GM18526 (cell line): ENCODE measurements around the gene RPP21.

Experiments
- POLR2A ChIP-seq: IDR thresholded peaks from 3 replicates; pipeline ENCODE4 v1.6.1; 2011; ENCODE audit not compliant: insufficient read length; ENCODE audit errors: extremely low read depth

RPP21 gene

DNA sequence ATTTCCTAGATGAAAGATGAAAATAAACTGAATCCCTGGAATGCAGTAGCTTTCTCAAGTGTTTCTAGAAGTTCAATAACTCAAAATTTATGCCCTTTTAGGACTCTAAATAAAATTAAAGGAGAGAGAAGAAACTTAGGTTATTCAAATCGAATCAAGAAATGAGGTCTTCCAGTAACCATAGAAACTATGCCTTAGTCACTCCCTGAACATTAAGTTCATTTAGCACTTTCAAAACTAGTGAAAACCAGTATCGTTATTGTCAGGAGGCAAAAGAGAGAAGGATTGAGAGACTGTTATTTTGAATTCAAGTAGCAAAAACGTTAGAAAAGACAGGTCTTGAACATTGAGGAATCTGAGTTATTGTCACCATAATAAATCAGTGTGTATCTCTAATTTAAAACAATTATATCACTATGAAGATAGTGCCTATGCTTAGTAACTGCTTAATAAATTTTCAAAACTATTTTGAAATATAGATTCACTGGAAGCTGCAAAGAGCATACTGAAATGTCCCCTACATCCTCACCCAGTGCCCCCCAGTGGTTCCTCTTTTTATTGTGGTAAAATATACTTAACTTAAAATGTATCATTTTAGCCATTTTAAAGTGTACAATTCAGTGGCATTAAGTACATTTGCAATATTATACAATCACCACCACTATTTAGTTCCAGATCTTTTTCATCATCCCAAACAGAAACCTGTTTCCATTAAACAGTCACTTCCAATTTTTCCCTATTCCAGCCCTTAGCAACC is 4.6 kb downstream of the RPP21 start:
- TF ChIP-seq POLR2A, result no peak

DNA sequence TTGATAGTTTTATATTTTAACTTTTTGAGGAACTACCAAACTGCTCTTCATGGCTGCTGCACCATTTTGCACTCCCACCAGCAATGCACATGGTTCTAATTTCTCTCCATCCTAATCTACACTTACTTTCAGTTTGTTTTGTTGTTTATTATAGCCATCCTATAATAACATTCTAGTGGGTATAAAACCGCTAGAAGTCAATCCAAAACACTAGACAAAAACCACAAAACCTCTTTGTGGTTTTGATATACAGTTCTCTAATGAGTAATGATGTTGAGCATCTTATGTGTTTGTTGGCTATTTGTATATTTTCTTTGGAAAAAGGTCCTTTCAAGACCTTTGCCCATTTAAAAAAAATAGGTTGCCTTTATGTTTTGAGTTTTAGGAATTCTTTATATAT is 5.6 kb downstream of the RPP21 start:
- TF ChIP-seq POLR2A, result no peak

DNA sequence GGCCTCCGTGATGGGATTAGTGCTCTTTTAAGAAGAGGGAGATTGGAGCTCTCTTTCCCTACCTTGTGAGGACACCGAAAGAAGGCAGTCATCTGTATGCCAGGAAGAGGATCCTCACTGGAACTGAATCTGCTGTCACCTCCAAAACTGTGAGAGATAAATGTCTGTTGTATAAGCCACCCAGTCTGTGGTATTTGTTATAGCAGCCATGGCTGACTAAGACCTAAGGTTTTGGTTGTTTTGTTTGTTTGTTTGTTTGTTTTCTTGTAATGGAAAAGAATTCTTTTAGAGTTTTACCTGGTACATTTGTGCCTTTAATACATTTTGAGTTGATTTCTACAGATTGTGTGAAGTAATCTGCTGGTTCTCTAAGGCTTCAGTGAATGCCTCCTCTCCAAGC is 7.6 kb downstream of the RPP21 start:
- TF ChIP-seq POLR2A, result no peak

DNA sequence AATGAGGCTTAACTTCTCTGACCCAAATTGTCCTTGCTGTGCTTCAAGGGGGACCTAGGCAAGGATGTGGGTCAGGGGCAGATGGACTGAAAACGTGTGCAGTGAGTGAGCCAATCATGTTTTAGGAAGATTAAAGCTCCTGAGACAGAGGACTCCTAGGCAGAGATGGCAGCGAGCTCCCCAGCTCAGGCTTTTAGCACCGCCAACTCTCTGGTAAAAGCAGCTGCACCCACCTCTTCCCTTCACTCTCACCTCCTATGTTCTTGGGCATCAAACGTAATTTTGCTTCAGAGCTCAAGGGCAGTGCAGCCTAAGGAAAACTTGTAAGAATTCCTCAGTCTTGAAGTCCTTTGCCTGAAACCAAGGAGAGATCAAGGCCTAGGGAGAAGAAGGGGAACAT is 10.3 kb downstream of the RPP21 start:
- no peak for TF ChIP-seq POLR2A

DNA sequence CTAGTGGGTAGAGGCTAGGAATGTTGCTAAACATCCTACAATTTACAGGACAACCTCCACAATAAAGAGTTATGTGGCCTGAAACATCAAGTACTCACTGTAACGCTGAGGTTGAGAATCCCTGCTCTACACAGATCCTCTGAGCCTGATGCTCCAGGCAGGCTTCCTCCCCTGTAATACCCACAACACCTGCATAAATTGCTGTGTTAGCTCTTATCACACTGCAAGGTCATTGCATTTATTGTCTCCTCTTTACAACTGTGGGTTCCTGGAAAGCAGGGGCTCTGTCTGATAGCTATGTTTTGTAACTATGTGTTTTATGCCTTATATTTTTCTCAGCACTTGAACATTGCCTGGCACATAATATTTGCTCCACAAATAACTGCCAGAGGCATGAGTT is 11.6 kb downstream of the RPP21 start:
- no peak for TF ChIP-seq POLR2A

DNA sequence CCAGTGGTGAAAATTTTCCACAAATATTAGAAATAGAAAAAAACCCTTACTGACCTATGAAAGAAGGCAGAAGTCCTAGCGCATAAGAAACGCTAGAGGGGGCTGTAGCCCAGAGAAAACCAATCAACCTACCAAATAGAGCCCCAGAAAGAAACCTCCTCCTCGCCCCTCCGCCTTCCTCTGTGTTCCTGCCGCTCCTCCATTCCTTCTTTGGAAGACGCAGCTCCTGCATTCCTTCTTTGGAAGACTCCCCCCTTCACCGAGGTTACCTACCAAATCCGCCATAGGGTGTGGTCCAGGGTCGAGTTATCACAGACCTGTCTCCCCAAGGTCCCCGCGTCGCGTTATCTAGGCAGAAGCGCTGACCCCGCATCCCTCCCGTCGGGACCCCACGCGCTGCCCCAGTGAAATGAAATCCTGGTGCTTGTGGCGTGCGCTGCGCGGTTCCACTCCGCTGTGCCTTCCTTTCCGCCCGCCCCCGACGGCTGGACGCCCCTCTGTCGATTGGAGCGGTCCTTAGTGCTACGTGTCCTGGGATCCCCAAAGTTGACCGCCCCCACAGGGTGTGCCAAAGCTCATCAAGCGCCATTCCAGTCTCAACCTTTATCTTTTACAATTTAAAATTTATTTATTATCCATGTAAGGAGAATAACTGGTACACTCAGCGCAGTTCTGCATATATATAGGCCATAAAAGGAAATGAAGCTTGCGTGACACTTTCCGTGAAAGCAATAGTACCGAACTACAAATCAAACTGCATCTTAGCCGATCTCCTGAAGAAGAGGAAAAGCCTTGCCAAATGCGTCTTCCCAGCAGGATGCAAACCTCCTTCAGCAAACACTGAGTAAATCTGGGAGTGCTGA is 13.0 kb downstream of the RPP21 start:
- TF ChIP-seq POLR2A, result no peak

DNA sequence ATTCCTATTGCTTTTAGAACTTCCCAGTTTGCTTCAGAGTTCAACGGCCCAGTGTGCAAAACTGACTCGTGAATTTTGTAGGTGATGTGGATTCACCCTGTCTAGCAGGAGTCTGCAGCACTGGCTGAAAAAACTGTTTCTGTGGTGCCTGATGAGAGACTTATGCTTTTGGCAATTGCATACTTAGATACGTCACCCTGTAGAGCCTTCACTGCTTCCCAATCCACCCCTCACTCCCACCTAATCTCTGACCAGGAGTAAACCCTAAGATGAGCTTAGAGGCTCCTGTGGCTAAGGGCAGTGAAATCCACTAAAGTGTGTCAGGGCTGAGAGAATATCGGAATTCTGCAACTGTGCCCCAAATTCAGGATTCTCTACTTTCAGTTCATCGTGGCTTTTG is 14.3 kb downstream of the RPP21 start:
- TF ChIP-seq POLR2A, result no peak

DNA sequence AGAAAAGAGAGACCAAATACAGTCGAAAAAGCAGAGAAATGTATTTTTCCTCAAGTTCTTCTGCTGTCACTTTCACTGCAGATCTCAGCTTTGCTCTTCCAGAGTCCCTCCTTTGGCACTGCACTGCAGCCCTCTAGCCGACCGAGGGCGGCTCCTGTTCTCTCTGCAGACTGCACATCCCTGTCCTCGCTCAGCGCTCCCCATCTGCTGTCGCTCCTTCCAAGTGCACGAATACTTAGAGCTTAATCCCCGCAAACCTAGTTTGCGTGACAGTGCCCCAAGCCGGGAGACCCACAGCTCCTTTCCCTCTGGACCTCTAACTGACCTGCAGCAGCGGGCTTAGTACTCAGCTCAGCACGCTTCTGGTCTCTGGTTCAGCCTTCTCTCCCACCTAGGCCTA is 15.2 kb downstream of the RPP21 start:
- no peak for TF ChIP-seq POLR2A

DNA sequence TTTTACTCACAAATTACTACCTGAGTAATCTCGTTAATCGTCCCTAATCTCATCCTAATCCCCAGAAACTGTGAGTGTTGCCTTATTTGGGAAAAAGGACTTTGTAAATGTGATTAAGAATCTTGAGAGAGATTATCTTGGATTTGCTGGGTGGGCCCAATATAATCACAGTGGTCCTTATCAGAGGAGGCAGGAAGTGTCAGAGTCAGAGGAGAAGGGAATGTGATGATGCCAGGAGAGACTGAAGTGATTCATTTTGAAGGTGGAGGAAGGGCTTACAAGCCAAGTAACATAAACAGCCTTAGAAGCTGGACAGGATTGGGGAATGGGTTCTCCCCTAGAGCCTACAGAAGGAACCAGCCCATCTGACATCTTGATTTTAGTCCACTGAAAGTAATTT is 16.7 kb downstream of the RPP21 start:
- no peak for TF ChIP-seq POLR2A

DNA sequence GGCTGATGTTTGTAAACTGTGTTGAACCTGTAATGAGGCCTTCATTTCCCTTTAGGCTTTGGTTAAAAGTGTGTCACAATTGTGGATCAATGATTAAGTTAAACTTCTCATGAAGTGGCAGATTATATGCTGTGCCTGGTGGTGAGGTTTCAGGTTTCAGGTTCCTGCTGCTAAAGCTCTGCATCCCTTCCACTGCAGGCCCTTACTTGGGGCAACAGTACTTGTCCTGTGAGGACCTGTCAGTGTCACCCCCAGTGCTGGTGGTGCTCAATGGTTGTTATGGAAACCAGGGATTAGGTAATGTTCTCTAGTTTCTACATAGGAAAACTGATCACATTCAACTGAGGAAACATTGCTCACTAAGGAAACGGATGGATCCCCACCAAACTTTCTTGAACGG is 18.5 kb downstream of the RPP21 start:
- no peak for TF ChIP-seq POLR2A

DNA sequence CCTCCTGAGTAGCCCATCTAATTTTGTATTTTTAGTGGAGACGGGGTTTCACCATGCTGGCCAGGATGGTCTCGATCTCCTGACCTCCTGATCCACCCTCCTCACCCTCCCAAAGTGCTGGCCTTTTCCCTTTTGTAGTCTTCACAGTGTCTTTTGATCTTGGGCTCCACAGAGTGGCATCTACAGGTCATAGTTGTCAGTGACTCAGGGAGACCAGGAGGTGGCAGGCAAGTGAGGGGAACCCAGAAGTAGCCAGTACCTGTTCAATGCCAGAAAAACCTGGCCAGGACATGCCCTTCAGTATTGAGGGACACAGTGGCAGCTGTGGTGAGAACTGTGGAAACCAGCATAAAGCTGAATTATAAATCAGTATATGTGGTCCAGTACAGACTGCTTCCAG is 19.6 kb downstream of the RPP21 start:
- no peak for TF ChIP-seq POLR2A

DNA sequence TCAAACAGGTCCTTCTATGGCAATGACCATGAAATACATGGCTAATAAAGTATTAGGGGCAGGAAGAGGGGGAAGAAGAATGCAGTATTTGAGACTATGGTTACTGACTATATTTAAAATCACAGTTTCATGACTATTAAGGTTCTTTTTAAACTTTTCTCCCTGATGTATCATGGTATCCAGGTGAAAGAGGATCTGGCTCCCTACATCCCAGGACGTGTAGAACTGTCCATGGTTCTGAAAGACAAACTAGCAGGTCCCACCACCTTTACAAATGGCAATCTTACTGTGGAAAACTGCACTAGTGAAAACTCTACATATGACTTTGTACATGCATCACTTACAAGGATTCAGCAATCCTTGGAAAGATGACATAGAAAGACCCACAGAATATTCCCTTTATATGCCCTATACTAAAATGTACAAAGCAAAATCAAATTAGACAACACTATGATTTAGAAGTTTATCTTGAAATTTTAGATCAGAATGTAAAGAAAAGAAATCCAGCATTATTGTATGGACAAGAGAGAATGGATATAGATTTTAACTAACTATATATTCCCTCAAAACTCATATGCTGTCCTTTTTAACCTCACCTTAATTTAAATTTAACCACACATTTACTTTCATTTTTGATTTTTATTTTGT is 33.5 kb downstream of the RPP21 start:
- TF ChIP-seq POLR2A, result no peak

DNA sequence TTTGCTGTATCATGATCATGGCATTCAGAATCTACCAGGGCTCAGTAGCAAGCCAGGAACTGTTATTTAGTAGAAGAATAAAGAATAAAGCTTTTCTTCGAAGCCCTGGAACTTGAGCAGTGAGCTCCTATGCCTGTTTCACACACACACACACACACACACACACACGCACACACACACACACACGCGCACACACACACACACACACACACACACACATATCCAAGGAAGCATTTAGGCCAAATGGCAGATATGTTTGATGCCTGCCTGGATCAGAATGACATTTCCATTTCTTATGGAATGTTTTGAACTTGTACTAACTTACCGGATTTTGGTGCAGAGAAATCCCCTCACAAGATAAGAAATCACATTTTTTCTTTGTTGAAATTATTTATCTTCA is 35.5 kb downstream of the RPP21 start:
- TF ChIP-seq POLR2A, result no peak

DNA sequence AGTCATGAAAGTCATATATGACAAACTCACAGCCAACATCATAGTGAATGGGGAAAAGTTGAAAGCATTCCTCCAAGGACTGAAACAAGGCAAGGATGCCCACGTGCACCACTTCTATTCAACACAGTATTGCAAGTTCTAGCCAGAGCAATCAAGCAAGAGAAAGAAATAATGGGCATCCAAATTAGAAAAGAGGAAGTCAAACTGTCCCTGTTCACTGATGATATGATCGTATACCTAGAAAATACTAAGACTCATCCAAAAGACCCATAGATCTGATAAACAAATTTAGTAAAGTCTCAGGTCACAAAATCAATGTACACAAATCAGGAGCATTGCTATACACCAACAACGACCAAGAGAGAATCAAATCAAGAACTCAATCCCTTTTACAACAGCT is 41.2 kb downstream of the RPP21 start:
- no peak for TF ChIP-seq POLR2A

DNA sequence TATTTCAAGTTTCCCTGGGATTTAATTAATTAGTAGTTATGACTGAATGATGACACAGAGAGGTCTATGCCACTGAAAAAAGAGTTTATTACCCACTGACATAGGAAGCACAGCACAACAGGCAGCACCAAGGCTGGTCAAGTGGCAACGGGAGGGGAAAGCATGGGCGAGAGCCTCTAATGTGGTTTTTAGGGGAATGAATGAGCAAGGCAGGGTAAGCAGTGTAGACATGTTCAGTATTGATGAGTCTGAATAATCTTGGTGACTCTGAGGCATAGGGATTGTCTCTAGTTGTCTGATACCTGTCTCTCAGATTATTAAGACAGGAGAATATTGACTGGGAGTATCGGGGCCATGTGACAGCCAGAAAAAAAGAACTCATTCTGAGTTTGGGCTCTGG is 46.3 kb downstream of the RPP21 start:
- no peak for TF ChIP-seq POLR2A

DNA sequence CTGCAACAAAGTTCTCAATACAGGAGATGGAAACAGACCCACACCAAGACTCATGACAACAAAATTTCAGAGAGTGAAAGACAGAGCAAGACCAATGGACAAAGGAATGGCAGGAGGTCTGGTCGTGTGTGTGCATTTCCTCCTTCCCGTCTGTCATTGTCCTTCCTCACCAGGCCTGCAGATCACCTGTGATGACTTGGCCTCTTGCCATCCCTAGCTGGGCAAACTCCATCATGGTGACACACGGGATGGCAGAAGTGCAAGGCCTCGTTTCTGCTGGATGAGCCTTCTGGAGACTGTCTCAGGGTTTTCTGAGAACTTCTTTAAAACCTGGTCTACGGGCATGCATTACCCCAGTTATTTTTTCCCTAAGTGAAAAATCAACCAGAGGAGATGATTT is 49.2 kb downstream of the RPP21 start:
- no peak for TF ChIP-seq POLR2A
